ENCODE measurements around the gene ALDH18A1.

GRCh38 chr10:95650232-95650631, 6.3 kb downstream of the ALDH18A1 start:
- TF ChIP-seq CTCF (IDR thresholded peaks at IDR 0.05) (no peak), POLR2A (IDR thresholded peaks at IDR 0.05) (no peak)
